Left hindlimb (tissue), 1 donor: Measurements from ENCODE around the gene PM20D2.

Source experiments
- DNase-seq: peaks from one replicate; pipeline ENCODE4 v3.0.0-alpha.2; 2018

PM20D2 gene

GRCh38 chr6:89204096-89204495, 58.2 kb downstream of the PM20D2 start:
- DNase-seq = no peak

GRCh38 chr6:89205819-89206218, 60.0 kb downstream of the PM20D2 start:
- no peak for DNase-seq

GRCh38 chr6:89208551-89208950, 62.7 kb downstream of the PM20D2 start:
- no peak for DNase-seq

DNA sequence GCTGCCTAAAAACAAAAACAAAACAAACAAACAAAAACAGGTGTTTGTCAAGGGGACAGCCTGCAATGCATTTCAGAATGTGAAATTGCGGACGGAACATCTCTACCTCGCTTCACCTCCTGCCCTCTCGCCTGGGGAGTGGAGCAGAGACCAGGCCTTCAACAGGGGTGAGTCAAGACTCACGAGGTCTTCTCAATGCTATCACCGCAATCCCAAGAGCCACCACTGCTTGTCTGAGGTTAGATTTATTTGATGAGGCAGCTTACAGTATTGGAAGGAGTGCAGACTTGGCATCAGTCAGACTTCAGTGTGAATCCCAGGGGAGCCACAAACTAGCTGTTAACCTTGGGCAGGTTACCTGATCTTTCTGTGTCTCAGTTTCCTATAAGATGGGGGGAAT, 63.6 kb downstream of the PM20D2 start:
- DNase-seq = no peak

GRCh38 chr6:89212472-89212871, 66.6 kb downstream of the PM20D2 start:
- no peak for DNase-seq

DNA sequence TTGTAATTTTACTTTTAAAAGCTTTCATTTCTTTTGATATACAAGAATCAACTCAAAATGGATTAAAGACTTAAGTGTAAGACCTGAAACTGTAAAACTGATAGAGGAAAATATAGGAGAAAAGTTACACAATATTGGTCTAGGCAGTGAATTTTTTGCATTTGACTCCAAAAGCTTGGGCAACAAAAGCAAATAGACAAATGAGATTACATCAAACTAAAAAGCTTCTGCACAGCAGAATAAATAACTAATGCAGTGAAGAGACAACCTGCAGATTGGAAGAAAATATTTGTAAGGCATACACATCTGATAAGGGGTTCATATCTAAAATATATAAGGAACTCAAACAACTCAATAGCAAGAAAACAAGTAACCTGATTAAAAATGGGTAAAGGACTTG, 68.3 kb downstream of the PM20D2 start:
- no peak for DNase-seq
